NCI-H1105 treated with DMSO at 0.1 percent for 48 hours (cell line): ENCODE data around the gene SNX11.

ENCODE experiments used
- DNase-seq: peaks from one replicate; lab custom pipeline; 2025; lab: John Stamatoyannopoulos, UW

Gene SNX11

GRCh38 chr17:48132385-48132784 is 24.8 kb downstream of the SNX11 start:
- no peak for DNase-seq

GRCh38 chr17:48134912-48135480 is 27.4 kb downstream of the SNX11 start:
- DNase-seq = no peak

- no peak for DNase-seq
Observed at GRCh38 chr17:48137656-48138055, 30.1 kb downstream of the SNX11 start.

GRCh38 chr17:48139944-48140343 is 32.4 kb downstream of the SNX11 start:
- DNase-seq = no peak

GRCh38 chr17:48143629-48144028 is 36.1 kb downstream of the SNX11 start:
- DNase-seq = no peak

- DNase-seq = no peak
Observed at GRCh38 chr17:48144231-48144630, 36.7 kb downstream of the SNX11 start.

GRCh38 chr17:48144976-48145798 is 37.6 kb downstream of the SNX11 start:
- DNase-seq = no peak

- no peak for DNase-seq
Observed at GRCh38 chr17:48148029-48148770, 40.6 kb downstream of the SNX11 start.

- peak; percentile 47 for DNase-seq
Observed at GRCh38 chr17:48148854-48149786, 41.6 kb downstream of the SNX11 start.

- DNase-seq = no peak
Observed at GRCh38 chr17:48149787-48150463, 42.4 kb downstream of the SNX11 start.

- no peak for DNase-seq
Observed at GRCh38 chr17:48150597-48151001, 43.0 kb downstream of the SNX11 start.

GRCh38 chr17:48151220-48151619 is 43.7 kb downstream of the SNX11 start:
- no peak for DNase-seq

- DNase-seq = no peak
Observed at GRCh38 chr17:48152289-48152688, 44.7 kb downstream of the SNX11 start.

- DNase-seq = peak; percentile 37
Observed at GRCh38 chr17:48153691-48154358, 46.3 kb downstream of the SNX11 start.

GRCh38 chr17:48155889-48156611 is 48.5 kb downstream of the SNX11 start:
- peak; percentile 81 for DNase-seq

GRCh38 chr17:48159232-48159631 is 51.7 kb downstream of the SNX11 start:
- no peak for DNase-seq

GRCh38 chr17:48160177-48161081 is 52.9 kb downstream of the SNX11 start:
- peak; percentile 83 for DNase-seq

- no peak for DNase-seq
Observed at GRCh38 chr17:48161127-48161905, 53.8 kb downstream of the SNX11 start.
